Mammary epithelial cell (primary cell): Measurements from ENCODE around the gene CAMK2B.

ENCODE experiments used
- EZH2 ChIP-seq: IDR thresholded peaks from 2 replicates; pipeline ENCODE4 v1.6.1; 2012; ENCODE audit warnings: low read length, inconsistent platforms, borderline replicate concordance
- TF ChIP-seq, protein P1 (sequence below), 2 donors: IDR thresholded peaks in 1 of 2; conservative IDR thresholded peaks in 1 of 2; 2 replicates each; pipeline ENCODE4 v1.5.1; 2011 to 2012; ENCODE audit warnings: inconsistent platforms in 2 of 2, low read length in 2 of 2, mild to moderate bottlenecking in 2 of 2, control low read depth in 1 of 2, low read depth in 1 of 2; ENCODE audit not compliant: insufficient read depth in 1 of 2; ENCODE audit errors: extremely low read depth in 1 of 2

DNA sequence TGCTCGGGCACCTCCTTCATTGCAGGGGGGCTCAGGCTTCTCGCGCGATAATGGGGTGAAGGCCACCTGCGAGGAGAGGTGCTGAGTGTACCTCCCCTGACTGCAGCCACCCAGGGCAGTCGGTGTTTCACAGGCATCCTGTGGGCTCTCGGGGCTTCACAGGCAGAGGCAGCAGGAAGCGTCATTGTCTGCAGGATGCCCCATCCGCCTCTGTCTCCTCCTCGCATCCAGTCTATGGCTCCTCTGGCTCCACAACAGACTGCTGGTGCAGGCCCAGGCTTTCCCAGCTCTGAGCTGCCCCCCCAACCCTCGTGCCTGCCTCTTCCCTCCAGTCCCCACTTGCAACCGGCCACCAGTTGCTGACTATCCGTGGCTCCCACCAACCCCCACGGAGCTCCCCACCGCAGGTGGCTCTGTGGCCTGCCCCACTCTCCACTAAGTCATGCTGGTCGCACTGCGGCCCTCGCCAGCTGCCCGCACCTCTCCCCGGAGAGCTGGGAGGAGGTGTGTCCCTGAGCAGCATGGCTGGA, 36.5 kb downstream of the CAMK2B start:
- TF ChIP-seq, protein P1, sequence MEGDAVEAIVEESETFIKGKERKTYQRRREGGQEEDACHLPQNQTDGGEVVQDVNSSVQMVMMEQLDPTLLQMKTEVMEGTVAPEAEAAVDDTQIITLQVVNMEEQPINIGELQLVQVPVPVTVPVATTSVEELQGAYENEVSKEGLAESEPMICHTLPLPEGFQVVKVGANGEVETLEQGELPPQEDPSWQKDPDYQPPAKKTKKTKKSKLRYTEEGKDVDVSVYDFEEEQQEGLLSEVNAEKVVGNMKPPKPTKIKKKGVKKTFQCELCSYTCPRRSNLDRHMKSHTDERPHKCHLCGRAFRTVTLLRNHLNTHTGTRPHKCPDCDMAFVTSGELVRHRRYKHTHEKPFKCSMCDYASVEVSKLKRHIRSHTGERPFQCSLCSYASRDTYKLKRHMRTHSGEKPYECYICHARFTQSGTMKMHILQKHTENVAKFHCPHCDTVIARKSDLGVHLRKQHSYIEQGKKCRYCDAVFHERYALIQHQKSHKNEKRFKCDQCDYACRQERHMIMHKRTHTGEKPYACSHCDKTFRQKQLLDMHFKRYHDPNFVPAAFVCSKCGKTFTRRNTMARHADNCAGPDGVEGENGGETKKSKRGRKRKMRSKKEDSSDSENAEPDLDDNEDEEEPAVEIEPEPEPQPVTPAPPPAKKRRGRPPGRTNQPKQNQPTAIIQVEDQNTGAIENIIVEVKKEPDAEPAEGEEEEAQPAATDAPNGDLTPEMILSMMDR (conservative IDR thresholded peaks at IDR 0.05 in 1 of 2, IDR thresholded peaks at IDR 0.05 in 1 of 2; ENCODE audit: extremely low read depth in 1 of 2, insufficient read depth in 1 of 2, low read depth in 1 of 2, low read length in 2 of 2): no peak
- no peak for TF ChIP-seq EZH2
